ENCODE data around the gene KIAA1586.
"Not testable (repeated sequence)": the region's sequence is repeated elsewhere in the genome, so short reads cannot be mapped to it uniquely, and the experiment has no call there.

KIAA1586 gene

GRCh38 chr6:57021086-57021720, 25.3 kb upstream of the KIAA1586 start:
- H3K9me3 ChIP-seq (replicated peaks; ENCODE audit: low read length), result peaks cover 5% of the 10 kb centered on the region
- no peaks in the 10 kb centered on the region for H3K36me3 ChIP-seq (ENCODE audit: insufficient read depth, low read length)
- H3K4me2 ChIP-seq (ENCODE audit: low read length), result no peak overlapping the region
- H3K27me3 ChIP-seq (ENCODE audit: control insufficient read depth, insufficient read depth, low read length), result no peaks in the 10 kb centered on the region
- H3K4me1 ChIP-seq (ENCODE audit: control insufficient read depth, insufficient read depth, low read length), result no peaks in the 10 kb centered on the region
- no peak overlapping the region for H3K4me3 ChIP-seq (ENCODE audit: low read length)
- H3K9ac ChIP-seq (ENCODE audit: low read depth, low read length), result no peak overlapping the region

- Histone ChIP-seq H3K9ac (ENCODE audit: low read depth, low read length) (no peak overlapping the region), H3K4me3 (ENCODE audit: low read length) (no peak overlapping the region), H3K4me2 (ENCODE audit: low read length) (no peak overlapping the region), H3K36me3 (ENCODE audit: insufficient read depth, low read length) (no peaks in the 10 kb centered on the region), H3K4me1 (ENCODE audit: control insufficient read depth, insufficient read depth, low read length) (no peaks in the 10 kb centered on the region), H3K9me3 (replicated peaks; ENCODE audit: low read length) (peaks cover 5% of the 10 kb centered on the region), H3K27me3 (ENCODE audit: control insufficient read depth, insufficient read depth, low read length) (no peaks in the 10 kb centered on the region)
Measured at GRCh38 chr6:57024321-57024720, 22.2 kb upstream of the KIAA1586 start.

GRCh38 chr6:57024775-57025174, 21.7 kb upstream of the KIAA1586 start:
- Histone ChIP-seq H3K4me2 (ENCODE audit: low read length) (no peak overlapping the region), H3K36me3 (ENCODE audit: insufficient read depth, low read length) (no peaks in the 10 kb centered on the region), H3K4me1 (ENCODE audit: control insufficient read depth, insufficient read depth, low read length) (no peaks in the 10 kb centered on the region), H3K9me3 (replicated peaks; ENCODE audit: low read length) (peaks cover 5% of the 10 kb centered on the region), H3K27me3 (ENCODE audit: control insufficient read depth, insufficient read depth, low read length) (no peaks in the 10 kb centered on the region), H3K9ac (ENCODE audit: low read depth, low read length) (no peak overlapping the region), H3K4me3 (ENCODE audit: low read length) (no peak overlapping the region)

GRCh38 chr6:57026001-57026400, 20.5 kb upstream of the KIAA1586 start:
- H3K27me3 ChIP-seq (ENCODE audit: control insufficient read depth, insufficient read depth, low read length), result no peaks in the 10 kb centered on the region
- no peak overlapping the region for H3K4me3 ChIP-seq (ENCODE audit: low read length)
- no peak overlapping the region for H3K9ac ChIP-seq (ENCODE audit: low read depth, low read length)
- H3K4me1 ChIP-seq (ENCODE audit: control insufficient read depth, insufficient read depth, low read length), result no peaks in the 10 kb centered on the region
- peaks cover 5% of the 10 kb centered on the region for H3K9me3 ChIP-seq (replicated peaks; ENCODE audit: low read length)
- H3K36me3 ChIP-seq (ENCODE audit: insufficient read depth, low read length), result no peaks in the 10 kb centered on the region
- H3K4me2 ChIP-seq (ENCODE audit: low read length), result no peak overlapping the region

GRCh38 chr6:57027301-57027700, 19.2 kb upstream of the KIAA1586 start:
- Histone ChIP-seq H3K4me3 (ENCODE audit: low read length) (no peak overlapping the region), H3K9ac (ENCODE audit: low read depth, low read length) (no peak overlapping the region), H3K27me3 (ENCODE audit: control insufficient read depth, insufficient read depth, low read length) (no peaks in the 10 kb centered on the region), H3K4me1 (ENCODE audit: control insufficient read depth, insufficient read depth, low read length) (no peaks in the 10 kb centered on the region), H3K36me3 (ENCODE audit: insufficient read depth, low read length) (no peaks in the 10 kb centered on the region), H3K4me2 (ENCODE audit: low read length) (no peak overlapping the region), H3K9me3 (replicated peaks; ENCODE audit: low read length) (peaks cover 5% of the 10 kb centered on the region)

- H3K4me2 ChIP-seq (ENCODE audit: low read length), result no peak overlapping the region
- no peaks in the 10 kb centered on the region for H3K4me1 ChIP-seq (ENCODE audit: control insufficient read depth, insufficient read depth, low read length)
- H3K9ac ChIP-seq (ENCODE audit: low read depth, low read length), result no peak overlapping the region
- H3K36me3 ChIP-seq (ENCODE audit: insufficient read depth, low read length), result no peaks in the 10 kb centered on the region
- no peak overlapping the region for H3K4me3 ChIP-seq (ENCODE audit: low read length)
- peaks cover 4% of the 10 kb centered on the region for H3K9me3 ChIP-seq (replicated peaks; ENCODE audit: low read length)
- no peaks in the 10 kb centered on the region for H3K27me3 ChIP-seq (ENCODE audit: control insufficient read depth, insufficient read depth, low read length)
Measured at GRCh38 chr6:57029213-57029612, 17.3 kb upstream of the KIAA1586 start.

GRCh38 chr6:57033228-57033627, 13.3 kb upstream of the KIAA1586 start:
- Histone ChIP-seq H3K4me3 (ENCODE audit: low read length) (no peak overlapping the region), H3K27me3 (ENCODE audit: control insufficient read depth, insufficient read depth, low read length) (peaks cover under 1% of the 10 kb centered on the region), H3K4me1 (ENCODE audit: control insufficient read depth, insufficient read depth, low read length) (no peaks in the 10 kb centered on the region), H3K9me3 (replicated peaks; ENCODE audit: low read length) (no peaks in the 10 kb centered on the region), H3K36me3 (ENCODE audit: insufficient read depth, low read length) (no peaks in the 10 kb centered on the region), H3K9ac (ENCODE audit: low read depth, low read length) (no peak overlapping the region), H3K4me2 (ENCODE audit: low read length) (no peak overlapping the region)

- Histone ChIP-seq H3K4me3 (ENCODE audit: low read length) (no peak overlapping the region), H3K36me3 (ENCODE audit: insufficient read depth, low read length) (no peaks in the 10 kb centered on the region), H3K4me1 (ENCODE audit: control insufficient read depth, insufficient read depth, low read length) (no peaks in the 10 kb centered on the region), H3K27me3 (ENCODE audit: control insufficient read depth, insufficient read depth, low read length) (peaks cover 3% of the 10 kb centered on the region), H3K4me2 (ENCODE audit: low read length) (no peak overlapping the region), H3K9ac (ENCODE audit: low read depth, low read length) (no peak overlapping the region), H3K9me3 (replicated peaks; ENCODE audit: low read length) (no peaks in the 10 kb centered on the region)
Measured at GRCh38 chr6:57035549-57035948, 10.9 kb upstream of the KIAA1586 start.

DNA sequence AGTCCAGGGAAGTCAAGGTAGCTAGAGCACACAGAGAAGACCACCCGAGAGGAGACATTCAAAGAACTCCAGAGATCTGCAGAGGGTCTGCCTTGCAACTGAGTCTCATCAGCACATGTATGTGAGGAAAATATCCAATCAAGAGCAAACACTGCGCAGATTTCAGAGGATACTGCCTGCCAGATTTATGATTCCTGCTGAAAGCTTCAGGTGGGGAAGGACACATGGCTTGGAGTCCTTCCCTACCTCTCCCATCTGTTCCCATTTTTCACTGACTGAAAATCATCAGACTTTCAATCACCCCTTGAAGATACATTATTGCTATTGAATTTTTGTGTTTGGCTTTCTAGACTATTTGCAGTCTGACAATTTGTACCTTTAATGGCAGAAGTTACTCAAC, 7.6 kb upstream of the KIAA1586 start:
- no peaks in the 10 kb centered on the region for H3K9me3 ChIP-seq (replicated peaks; ENCODE audit: low read length)
- no peaks in the 10 kb centered on the region for H3K36me3 ChIP-seq (ENCODE audit: insufficient read depth, low read length)
- H3K4me2 ChIP-seq (ENCODE audit: low read length), result no peak overlapping the region
- no peak overlapping the region for H3K4me3 ChIP-seq (ENCODE audit: low read length)
- peaks cover 3% of the 10 kb centered on the region for H3K27me3 ChIP-seq (ENCODE audit: control insufficient read depth, insufficient read depth, low read length)
- no peak overlapping the region for H3K9ac ChIP-seq (ENCODE audit: low read depth, low read length)
- no peaks in the 10 kb centered on the region for H3K4me1 ChIP-seq (ENCODE audit: control insufficient read depth, insufficient read depth, low read length)

DNA sequence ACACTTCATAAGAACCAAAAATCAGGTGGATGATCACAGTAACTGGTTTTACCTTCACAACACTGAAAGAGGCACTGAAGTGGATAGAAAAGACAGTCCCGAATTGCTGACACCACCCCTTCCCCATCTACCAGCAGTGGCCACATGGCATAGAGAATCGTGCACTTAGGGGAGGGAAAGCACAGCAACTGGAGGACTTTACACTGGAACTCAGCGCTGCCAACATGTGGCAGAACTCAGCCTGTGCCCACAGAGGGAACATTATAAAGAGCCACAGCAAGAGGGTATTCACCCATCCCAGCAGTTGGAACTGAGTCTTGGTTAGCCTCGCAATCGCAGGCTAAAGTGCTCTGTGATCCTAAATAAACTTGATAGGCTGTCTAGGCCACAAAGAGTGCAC, 6.5 kb upstream of the KIAA1586 start:
- no peaks in the 10 kb centered on the region for H3K36me3 ChIP-seq (ENCODE audit: insufficient read depth, low read length)
- no peak overlapping the region for H3K4me2 ChIP-seq (ENCODE audit: low read length)
- peaks cover 3% of the 10 kb centered on the region for H3K27me3 ChIP-seq (ENCODE audit: control insufficient read depth, insufficient read depth, low read length)
- no peak overlapping the region for H3K4me3 ChIP-seq (ENCODE audit: low read length)
- no peaks in the 10 kb centered on the region for H3K9me3 ChIP-seq (replicated peaks; ENCODE audit: low read length)
- no peaks in the 10 kb centered on the region for H3K4me1 ChIP-seq (ENCODE audit: control insufficient read depth, insufficient read depth, low read length)
- H3K9ac ChIP-seq (ENCODE audit: low read depth, low read length), result no peak overlapping the region

DNA sequence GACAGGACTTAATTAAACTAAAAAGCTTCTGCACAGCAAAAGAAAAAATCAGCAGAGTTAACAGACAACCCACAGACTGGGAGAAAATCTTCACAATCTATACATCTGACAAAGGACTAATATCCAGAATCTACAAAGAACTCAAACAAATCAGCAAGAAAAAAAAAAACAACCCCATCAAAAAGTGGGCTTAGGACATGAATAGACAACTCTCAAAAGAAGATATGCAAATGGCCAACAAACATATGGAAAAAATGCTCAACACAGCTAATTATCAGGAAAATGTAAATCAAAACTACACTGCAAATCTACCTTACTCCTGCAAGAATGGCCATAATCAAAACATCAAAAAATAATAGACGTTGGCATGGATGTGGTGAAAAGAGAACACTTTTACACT, 2.4 kb upstream of the KIAA1586 start:
- H3K4me1 ChIP-seq (ENCODE audit: control insufficient read depth, insufficient read depth, low read length), result peaks cover 12% of the 10 kb centered on the region
- H3K9ac ChIP-seq (ENCODE audit: low read depth, low read length); H3K4me2 ChIP-seq (ENCODE audit: low read length); H3K9me3 ChIP-seq (replicated peaks; ENCODE audit: low read length); H3K4me3 ChIP-seq (ENCODE audit: low read length); H3K27me3 ChIP-seq (ENCODE audit: control insufficient read depth, insufficient read depth, low read length); H3K36me3 ChIP-seq (ENCODE audit: insufficient read depth, low read length): not testable (repeated sequence)

DNA sequence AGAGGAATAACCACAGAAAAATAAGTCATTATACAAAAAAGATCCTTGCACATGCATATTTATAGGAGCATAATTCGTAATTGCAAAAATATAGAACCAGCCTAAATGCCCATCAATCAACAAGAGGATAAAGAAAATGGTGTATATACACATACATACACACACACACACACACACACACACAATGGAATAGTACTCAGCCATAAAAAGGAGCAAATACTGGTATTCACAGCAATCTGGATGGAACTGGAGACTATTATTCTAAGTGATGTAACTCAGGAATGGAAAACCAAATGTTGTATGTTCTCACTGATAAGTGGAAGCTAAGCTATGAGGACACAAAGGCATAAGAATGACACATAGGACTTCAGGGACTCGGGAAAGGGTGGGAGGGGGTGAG, 1.9 kb upstream of the KIAA1586 start:
- H3K4me3 ChIP-seq (ENCODE audit: low read length), result no peak overlapping the region
- peaks cover 5% of the 10 kb centered on the region for H3K36me3 ChIP-seq (ENCODE audit: insufficient read depth, low read length)
- H3K4me2 ChIP-seq (ENCODE audit: low read length), result no peak overlapping the region
- H3K9ac ChIP-seq (ENCODE audit: low read depth, low read length), result no peak overlapping the region
- no peaks in the 10 kb centered on the region for H3K27me3 ChIP-seq (ENCODE audit: control insufficient read depth, insufficient read depth, low read length)
- H3K9me3 ChIP-seq (replicated peaks; ENCODE audit: low read length), result no peaks in the 10 kb centered on the region
- peaks cover 17% of the 10 kb centered on the region for H3K4me1 ChIP-seq (ENCODE audit: control insufficient read depth, insufficient read depth, low read length)
